CD4-positive, CD25-positive, alpha-beta regulatory T cell (primary cell): ENCODE data around the gene MIR17HG. TPM values are rescaled to one million over a fixed set of nuclear protein-coding genes. Genes with fewer than 3 reads are reported as not detected.

Experiments used
- ATAC-seq, 2 donors: fragments of 150-1000 bp; cut with Tn5 transposase; one replicate each; pipeline ENCODE4 v1.10.0; 2021; ENCODE audit warnings: low read depth in 2 of 2, moderate number of reproducible peaks in 2 of 2, moderate library complexity in 1 of 2
- DNase-seq, 3 donors: peaks; one replicate each; pipeline versions ENCODE4 v3.0.0 to v3.0.0-alpha.2; 2012 to 2022; ENCODE audit warnings: mixed read lengths in 1 of 3
- H3K27ac ChIP-seq: one replicate; pipeline ENCODE4 v1.7.0; 2013; ENCODE audit warnings: mild to moderate bottlenecking, low read length; ENCODE audit not compliant: insufficient read depth, poor library complexity, severe bottlenecking
- H3K27me3 ChIP-seq: one replicate; pipeline ENCODE4 v1.7.0; 2013; ENCODE audit warnings: low read length; ENCODE audit not compliant: control insufficient read depth, insufficient read depth
- H3K36me3 ChIP-seq: one replicate; pipeline ENCODE4 v1.7.0; 2013; ENCODE audit warnings: mild to moderate bottlenecking, low read length, moderate library complexity; ENCODE audit not compliant: control insufficient read depth, insufficient read depth
- H3K4me1 ChIP-seq: 2 replicates; pipeline ENCODE4 v1.7.0; 2013; ENCODE audit warnings: mild to moderate bottlenecking, low read length; ENCODE audit not compliant: insufficient read depth, control insufficient read depth, poor library complexity, severe bottlenecking
- H3K4me3 ChIP-seq: one replicate; pipeline ENCODE4 v1.7.0; 2013; ENCODE audit warnings: low read depth, mild to moderate bottlenecking, low read length, moderate library complexity
- H3K9me3 ChIP-seq, 2 experiments: 1 replicate in 1 of 2; 2 replicates in 1 of 2; pipeline ENCODE4 v1.7.0; 2013; ENCODE audit warnings: low read length in 2 of 2, mild to moderate bottlenecking in 1 of 2, moderate library complexity in 1 of 2; ENCODE audit not compliant: control insufficient read depth in 2 of 2
- H3K27ac Mint-ChIP-seq, 3 donors: one replicate each; pipeline ENCODE4 v1.8.0; 2020 to 2022; ENCODE audit warnings: mild to moderate bottlenecking in 3 of 3, mixed read lengths in 3 of 3, moderate library complexity in 2 of 3
- H3K27me3 Mint-ChIP-seq: one replicate; pipeline ENCODE4 v1.8.0; 2022; ENCODE audit warnings: mild to moderate bottlenecking, mixed read lengths
- H3K36me3 Mint-ChIP-seq: one replicate; pipeline ENCODE4 v1.8.0; 2020; ENCODE audit warnings: mixed read lengths
- H3K4me1 Mint-ChIP-seq, 4 donors: one replicate each; pipeline ENCODE4 v1.8.0; 2020 to 2022; ENCODE audit warnings: mixed read lengths in 4 of 4, mild to moderate bottlenecking in 1 of 4
- H3K4me3 Mint-ChIP-seq, 4 donors: one replicate each; pipeline ENCODE4 v1.8.0; 2020 to 2022; ENCODE audit warnings: mild to moderate bottlenecking in 4 of 4, mixed read lengths in 4 of 4, moderate library complexity in 3 of 4
- H3K9me3 Mint-ChIP-seq, 7 donors: one replicate each; pipeline ENCODE4 v1.8.0; 2020 to 2022; ENCODE audit warnings: mixed read lengths in 7 of 7, mild to moderate bottlenecking in 3 of 7, moderate library complexity in 2 of 7
- polyA plus RNA-seq, 4 donors: library from polyadenylated mRNA; unstranded; fragments of 300-500 nt; fragmentation: Illumina TruSeq; gene quantifications; one replicate each; pipeline ENCODE4 v1.2.3, GENCODE V29; 2021
- total RNA-seq: library from RNA; stranded (reverse); gene quantifications from one replicate; pipeline ENCODE4 v1.2.3, GENCODE V29; 2022

MIR17HG gene
- total and polyA plus RNA-seq, 5 donors from 2014 or later, result 0.32 to 7.2 (median 0.48) TPM

- H3K36me3 Mint-ChIP-seq, result no peaks in the 10 kb centered on the region
- no peaks in the 10 kb centered on the region for H3K4me1 ChIP-seq
- peaks cover 4% of the 10 kb centered on the region for H3K27me3 ChIP-seq
- H3K27ac Mint-ChIP-seq, result no peak overlapping the region
- H3K4me3 Mint-ChIP-seq, result no peak overlapping the region
- H3K4me1 Mint-ChIP-seq, result peaks cover 0 to 3% (median 2%) of the 10 kb centered on the region in 4 donors
- ATAC-seq, result peak in 1 of 2 donors; percentile 55
- H3K36me3 ChIP-seq, result no peaks in the 10 kb centered on the region
- H3K9me3 Mint-ChIP-seq, result no peaks in the 10 kb centered on the region
- no peak overlapping the region for H3K27ac ChIP-seq
- no peak overlapping the region for H3K4me3 ChIP-seq
- peak in 2 of 3 donors; percentile 15 to 41 for DNase-seq
- no peaks in the 10 kb centered on the region for H3K9me3 ChIP-seq
- peaks cover 16% of the 10 kb centered on the region for H3K27me3 Mint-ChIP-seq
Observed at GRCh38 chr13:91375116-91375729, 27.7 kb downstream of the MIR17HG start.

GRCh38 chr13:91381371-91381770 is 33.9 kb downstream of the MIR17HG start:
- DNase-seq (peak in 1 of 3 donors; percentile 28), ATAC-seq (no peak)
- Histone ChIP-seq H3K36me3 (no peaks in the 10 kb centered on the region), H3K27ac (no peak overlapping the region), H3K4me1 (no peaks in the 10 kb centered on the region), H3K9me3 (no peaks in the 10 kb centered on the region), H3K27me3 (peaks cover 8% of the 10 kb centered on the region), H3K4me3 (no peak overlapping the region)
- H3K4me3 Mint-ChIP-seq, result no peak overlapping the region
- peaks cover 17% of the 10 kb centered on the region for H3K27me3 Mint-ChIP-seq
- H3K4me1 Mint-ChIP-seq, result peaks cover 0 to 4% (median 0%) of the 10 kb centered on the region in 4 donors
- no peaks in the 10 kb centered on the region for H3K9me3 Mint-ChIP-seq
- no peaks in the 10 kb centered on the region for H3K36me3 Mint-ChIP-seq
- no peak overlapping the region for H3K27ac Mint-ChIP-seq

GRCh38 chr13:91383836-91384235 is 36.3 kb downstream of the MIR17HG start:
- H3K27me3 Mint-ChIP-seq, result peaks cover 26% of the 10 kb centered on the region
- no peaks in the 10 kb centered on the region for H3K36me3 ChIP-seq
- no peak overlapping the region for H3K27ac ChIP-seq
- H3K4me3 ChIP-seq, result no peak overlapping the region
- H3K9me3 ChIP-seq, result no peaks in the 10 kb centered on the region
- H3K4me1 ChIP-seq, result no peaks in the 10 kb centered on the region
- no peaks in the 10 kb centered on the region for H3K36me3 Mint-ChIP-seq
- peaks cover 11% of the 10 kb centered on the region for H3K27me3 ChIP-seq
- H3K4me3 Mint-ChIP-seq, result no peak overlapping the region
- no peak for ATAC-seq
- no peak for DNase-seq
- H3K9me3 Mint-ChIP-seq, result peaks cover 0 to 3% (median 0%) of the 10 kb centered on the region in 7 donors
- no peak overlapping the region for H3K27ac Mint-ChIP-seq
- H3K4me1 Mint-ChIP-seq, result peaks cover 0 to 4% (median 0%) of the 10 kb centered on the region in 4 donors

GRCh38 chr13:91384896-91385295 is 37.4 kb downstream of the MIR17HG start:
- ATAC-seq, result no peak

GRCh38 chr13:91389186-91389585 is 41.7 kb downstream of the MIR17HG start:
- H3K9me3 Mint-ChIP-seq, result peaks cover 0 to 3% (median 0%) of the 10 kb centered on the region in 7 donors
- H3K36me3 ChIP-seq, result no peaks in the 10 kb centered on the region
- H3K4me1 ChIP-seq, result no peaks in the 10 kb centered on the region
- no peak overlapping the region for H3K4me3 ChIP-seq
- no peak overlapping the region for H3K27ac Mint-ChIP-seq
- H3K4me3 Mint-ChIP-seq, result no peak overlapping the region
- H3K27ac ChIP-seq, result no peak overlapping the region
- peaks cover 46% of the 10 kb centered on the region for H3K27me3 Mint-ChIP-seq
- DNase-seq (no peak), ATAC-seq (no peak)
- no peaks in the 10 kb centered on the region for H3K4me1 Mint-ChIP-seq
- no peaks in the 10 kb centered on the region for H3K36me3 Mint-ChIP-seq
- no peaks in the 10 kb centered on the region for H3K9me3 ChIP-seq
- peaks cover 10% of the 10 kb centered on the region for H3K27me3 ChIP-seq

More at GRCh38 chr13:91384896-91385295, 37.4 kb downstream of the MIR17HG start:
- Mint-ChIP-seq H3K27ac (no peak overlapping the region), H3K4me3 (no peak overlapping the region), H3K4me1 (peaks cover 0 to 4% (median 0%) of the 10 kb centered on the region in 4 donors), H3K27me3 (peaks cover 30% of the 10 kb centered on the region), H3K36me3 (no peaks in the 10 kb centered on the region), H3K9me3 (peaks cover 0 to 3% (median 0%) of the 10 kb centered on the region in 7 donors)
- no peak for DNase-seq
- H3K36me3 ChIP-seq, result no peaks in the 10 kb centered on the region
- H3K27me3 ChIP-seq, result peaks cover 10% of the 10 kb centered on the region
- no peaks in the 10 kb centered on the region for H3K9me3 ChIP-seq
- no peak overlapping the region for H3K4me3 ChIP-seq
- no peaks in the 10 kb centered on the region for H3K4me1 ChIP-seq
- H3K27ac ChIP-seq, result no peak overlapping the region

GRCh38 chr13:91397595-91397994 is 50.1 kb downstream of the MIR17HG start:
- ATAC-seq (no peak), DNase-seq (no peak)
- Histone ChIP-seq H3K36me3 (no peaks in the 10 kb centered on the region), H3K4me3 (no peak overlapping the region), H3K27me3 (peaks cover 34% of the 10 kb centered on the region), H3K9me3 (no peaks in the 10 kb centered on the region), H3K27ac (no peak overlapping the region), H3K4me1 (peaks cover 18% of the 10 kb centered on the region)
- Mint-ChIP-seq H3K4me3 (no peak overlapping the region), H3K27ac (no peak overlapping the region), H3K36me3 (no peaks in the 10 kb centered on the region), H3K4me1 (peaks cover 5 to 18% (median 7%) of the 10 kb centered on the region in 4 donors), H3K27me3 (peaks cover 87% of the 10 kb centered on the region), H3K9me3 (peaks cover 0 to 6% (median 0%) of the 10 kb centered on the region in 7 donors)

- no peaks in the 10 kb centered on the region for H3K36me3 Mint-ChIP-seq
- peaks cover 97% of the 10 kb centered on the region for H3K27me3 Mint-ChIP-seq
- Histone ChIP-seq H3K9me3 (no peaks in the 10 kb centered on the region), H3K4me1 (peaks cover 18% of the 10 kb centered on the region), H3K27me3 (peaks cover 41% of the 10 kb centered on the region), H3K36me3 (no peaks in the 10 kb centered on the region), H3K27ac (no peak within 1 kb of the TSS), H3K4me3 (peak within 1 kb of the TSS; percentile 42)
- H3K27ac Mint-ChIP-seq, result no peak within 1 kb of the TSS
- H3K4me1 Mint-ChIP-seq, result peaks cover 5 to 18% (median 7%) of the 10 kb centered on the region in 4 donors
- H3K9me3 Mint-ChIP-seq, result peaks cover 0 to 8% (median 0%) of the 10 kb centered on the region in 7 donors
- ATAC-seq (peak; percentile 97 to 98), DNase-seq (peak; percentile 61 to 76 (median 71))
- H3K4me3 Mint-ChIP-seq, result peak within 1 kb of the TSS; percentile 70 to 87 (median 79)
Observed at GRCh38 chr13:91398413-91399188, 51.1 kb downstream of the MIR17HG start, which contains the start of gene GPC5. Gene GPC5 (plus strand): TSS chr13:91398621.
